GM18867 (cell line): ENCODE results near the gene CRIP2.

Experiments
- ATAC-seq: cut with Tn5 transposase; IDR thresholded peaks from one replicate; pipeline ENCODE4 v1.9.1; 2021; ENCODE audit warnings: mild to moderate bottlenecking, moderate library complexity; ENCODE audit not compliant: unreplicated experiment

CRIP2 gene

DNA sequence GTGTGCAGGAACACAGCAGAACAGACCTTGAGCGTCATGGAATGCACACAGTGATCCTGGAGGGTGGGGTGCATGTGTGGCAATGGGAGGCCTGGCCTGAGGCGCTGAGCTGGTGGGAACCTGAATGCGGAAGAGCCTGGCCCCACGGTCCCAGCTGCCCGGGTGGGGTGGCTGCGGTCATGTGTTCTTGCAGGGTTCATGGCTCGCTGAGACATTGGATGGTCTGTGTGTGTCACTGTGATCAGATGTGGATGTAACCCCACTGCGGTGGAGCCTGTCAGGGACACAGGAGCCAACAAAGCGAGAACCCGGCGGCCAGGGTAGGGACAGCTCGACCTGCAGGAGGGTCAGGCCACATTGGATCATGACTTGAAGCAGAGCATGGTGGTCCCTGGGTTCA, 31.8 kb upstream of the CRIP2 start:
- no peak for ATAC-seq

DNA sequence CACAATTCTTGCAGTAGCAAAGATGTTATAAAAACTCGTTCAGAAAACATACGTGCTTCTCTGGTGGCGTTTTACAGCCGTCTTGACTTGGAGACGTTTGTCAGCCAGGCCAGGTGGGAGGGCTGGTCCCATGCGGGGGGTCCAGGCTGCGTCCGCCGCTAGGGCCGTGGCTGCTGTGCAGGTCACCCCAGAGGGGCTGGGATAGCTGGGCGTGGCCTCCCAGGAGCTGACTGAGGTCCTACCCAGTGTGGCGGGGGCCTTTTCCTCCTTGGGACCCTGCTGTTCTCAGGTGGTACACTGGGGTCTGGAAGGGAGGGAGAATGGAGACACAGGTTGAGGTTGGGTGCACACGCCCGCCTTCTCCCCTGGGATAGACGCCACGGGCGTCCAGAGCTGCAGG, 29.8 kb upstream of the CRIP2 start:
- ATAC-seq: no peak

DNA sequence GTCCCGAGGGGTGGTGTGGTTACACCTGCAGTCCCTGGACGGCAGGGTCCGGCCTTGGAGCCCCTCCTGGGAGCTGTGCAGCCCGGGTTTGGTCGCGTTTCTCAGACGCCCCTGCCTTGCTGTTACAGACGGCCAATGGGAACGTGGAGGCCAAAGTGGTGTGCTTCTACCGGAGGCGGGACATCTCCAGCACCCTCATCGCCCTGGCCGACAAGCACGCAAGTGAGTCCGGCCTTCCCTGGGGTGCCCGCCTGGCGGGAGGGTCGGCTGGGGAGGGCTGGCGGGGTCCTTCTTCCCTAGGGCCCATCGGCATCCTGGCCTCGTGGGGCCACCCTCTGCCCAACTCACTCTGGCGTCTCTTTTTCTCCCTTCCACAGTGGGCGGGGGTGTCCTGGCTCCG, 29.3 kb upstream of the CRIP2 start:
- ATAC-seq: no peak

DNA sequence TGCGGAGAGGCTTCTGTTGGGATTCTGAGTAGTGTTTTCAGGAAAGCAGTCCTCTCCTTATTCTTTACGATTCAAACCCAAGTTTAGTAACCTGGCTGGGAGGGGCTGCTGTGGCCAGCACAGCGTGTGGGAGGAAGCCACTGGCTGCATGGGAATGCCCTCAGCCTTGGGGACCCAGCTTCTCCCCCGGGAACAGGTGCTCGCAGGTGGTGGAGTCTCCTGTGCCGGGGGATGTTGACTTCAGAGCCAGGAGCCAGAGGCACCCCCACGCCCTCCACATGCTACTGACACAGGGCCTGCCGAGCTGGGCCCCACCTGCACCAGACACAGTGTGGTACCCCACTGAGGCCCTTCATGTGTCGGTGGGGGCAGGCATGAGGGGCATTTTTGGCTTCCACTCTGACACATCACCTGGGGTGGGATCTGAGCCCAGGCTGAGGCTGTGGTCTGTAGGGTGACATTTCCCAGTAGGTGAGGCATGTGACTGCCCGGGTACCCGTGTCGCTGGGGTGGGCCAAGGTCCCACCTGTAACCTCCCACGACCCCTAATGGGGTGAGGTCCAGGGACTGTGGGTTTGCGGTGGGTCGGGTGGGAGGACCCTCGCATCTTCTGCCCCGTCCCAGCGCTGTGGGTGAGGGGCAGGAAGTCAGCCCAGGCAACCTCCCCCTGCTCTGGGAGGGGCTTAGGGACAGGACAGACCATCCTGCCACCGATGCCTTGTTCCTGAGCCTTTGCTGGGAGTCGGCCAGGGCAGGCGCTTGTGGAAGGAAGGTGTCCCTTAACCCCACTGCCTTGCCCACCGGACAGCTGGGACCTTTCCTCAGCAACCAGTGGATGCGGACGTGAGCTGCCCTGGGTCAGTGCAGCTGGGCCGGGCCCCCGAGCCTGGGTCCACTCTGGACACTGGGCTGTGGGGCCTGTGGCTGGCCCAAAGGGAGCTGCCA, 28.4 kb upstream of the CRIP2 start:
- no peak for ATAC-seq

DNA sequence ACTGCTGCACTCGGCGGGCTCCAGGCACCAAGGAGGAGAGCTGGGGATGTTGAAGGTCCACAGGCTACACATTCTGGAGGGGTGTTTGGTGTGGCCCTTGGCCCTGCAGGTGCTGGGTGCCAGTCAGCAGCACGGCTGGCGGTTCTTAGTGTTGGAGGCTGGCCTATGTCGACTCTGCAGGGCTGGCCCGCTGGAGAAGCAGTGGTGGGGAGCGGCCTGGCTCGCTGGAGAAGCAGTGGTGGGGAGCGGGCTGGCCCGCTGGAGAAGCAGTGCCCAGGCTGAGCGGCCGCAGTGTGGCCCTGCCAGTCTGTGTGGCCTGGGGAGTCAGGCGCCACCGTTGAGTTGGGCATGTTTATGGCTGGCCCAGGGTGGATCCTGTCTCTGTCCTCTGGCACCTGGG, 27.6 kb upstream of the CRIP2 start:
- no peak for ATAC-seq

DNA sequence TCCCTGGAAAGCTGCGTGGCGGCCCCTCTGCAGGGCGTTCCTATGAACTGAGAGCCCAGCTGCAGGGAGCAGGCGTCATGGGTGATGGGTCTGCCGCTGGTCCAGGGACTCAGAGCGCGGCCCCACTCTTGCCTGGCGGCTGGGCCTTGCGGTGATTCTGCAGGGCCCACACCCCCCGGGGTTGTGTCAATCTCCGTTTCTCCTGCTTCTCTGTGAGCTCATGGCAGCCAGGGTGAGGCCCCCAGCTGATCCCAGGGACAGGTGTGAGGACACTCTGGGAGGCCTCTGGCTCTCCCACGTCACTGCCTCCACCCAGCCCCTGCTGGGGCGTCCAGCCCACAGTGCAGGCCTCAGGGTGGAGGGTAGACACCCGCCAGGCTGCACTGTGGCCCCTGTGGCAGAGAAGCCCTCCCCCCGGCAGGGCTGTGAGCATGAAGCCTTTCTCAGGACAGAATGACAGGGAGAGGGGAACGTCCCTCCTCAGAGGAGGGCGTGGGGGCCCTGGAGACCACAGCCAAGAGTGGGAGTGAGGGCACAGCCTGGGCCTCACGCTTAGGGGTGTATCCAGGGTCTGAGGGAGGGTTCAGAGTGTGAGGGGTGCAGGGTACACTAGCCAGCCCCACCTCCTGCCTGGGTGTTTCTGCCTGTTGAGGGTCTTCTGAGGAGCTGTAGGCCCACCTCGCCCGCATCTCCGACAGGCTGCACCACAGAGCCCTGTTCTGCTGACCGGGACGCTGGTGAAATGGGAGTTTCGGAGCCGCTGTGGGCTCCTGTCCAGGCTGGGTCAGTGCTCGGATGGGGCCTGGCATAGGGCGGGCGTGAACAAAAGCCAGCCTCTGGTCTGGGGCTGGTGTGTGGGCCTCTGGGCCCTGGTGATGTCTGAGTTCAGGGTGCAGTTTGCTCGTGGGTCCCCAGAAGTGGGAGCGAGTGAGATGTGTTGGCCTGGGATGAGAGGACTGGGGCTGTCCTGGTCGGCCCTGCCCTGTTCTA, 26.7 kb upstream of the CRIP2 start:
- ATAC-seq: peak; percentile 11

DNA sequence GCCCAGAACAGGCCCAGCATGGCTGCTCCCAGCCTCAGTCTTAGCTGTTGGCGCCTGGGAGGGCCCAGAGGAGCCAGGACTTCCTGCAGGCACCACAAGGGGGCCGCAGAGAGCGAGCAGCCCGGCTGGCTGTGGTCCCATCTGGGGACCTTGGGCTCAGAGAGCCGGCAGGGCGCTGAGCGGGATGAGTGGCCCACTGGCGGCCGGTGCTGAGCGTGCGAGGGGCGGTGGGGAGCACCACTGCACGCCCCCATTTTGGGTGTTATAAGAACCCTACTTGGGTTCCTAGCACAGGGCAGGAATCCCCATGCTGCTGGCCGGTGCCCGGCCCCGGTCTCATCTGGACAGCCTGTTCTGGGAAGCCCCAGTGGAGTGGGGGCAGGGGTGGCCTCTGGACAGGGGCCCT, 25.9 kb upstream of the CRIP2 start:
- ATAC-seq: peak; percentile 43

DNA sequence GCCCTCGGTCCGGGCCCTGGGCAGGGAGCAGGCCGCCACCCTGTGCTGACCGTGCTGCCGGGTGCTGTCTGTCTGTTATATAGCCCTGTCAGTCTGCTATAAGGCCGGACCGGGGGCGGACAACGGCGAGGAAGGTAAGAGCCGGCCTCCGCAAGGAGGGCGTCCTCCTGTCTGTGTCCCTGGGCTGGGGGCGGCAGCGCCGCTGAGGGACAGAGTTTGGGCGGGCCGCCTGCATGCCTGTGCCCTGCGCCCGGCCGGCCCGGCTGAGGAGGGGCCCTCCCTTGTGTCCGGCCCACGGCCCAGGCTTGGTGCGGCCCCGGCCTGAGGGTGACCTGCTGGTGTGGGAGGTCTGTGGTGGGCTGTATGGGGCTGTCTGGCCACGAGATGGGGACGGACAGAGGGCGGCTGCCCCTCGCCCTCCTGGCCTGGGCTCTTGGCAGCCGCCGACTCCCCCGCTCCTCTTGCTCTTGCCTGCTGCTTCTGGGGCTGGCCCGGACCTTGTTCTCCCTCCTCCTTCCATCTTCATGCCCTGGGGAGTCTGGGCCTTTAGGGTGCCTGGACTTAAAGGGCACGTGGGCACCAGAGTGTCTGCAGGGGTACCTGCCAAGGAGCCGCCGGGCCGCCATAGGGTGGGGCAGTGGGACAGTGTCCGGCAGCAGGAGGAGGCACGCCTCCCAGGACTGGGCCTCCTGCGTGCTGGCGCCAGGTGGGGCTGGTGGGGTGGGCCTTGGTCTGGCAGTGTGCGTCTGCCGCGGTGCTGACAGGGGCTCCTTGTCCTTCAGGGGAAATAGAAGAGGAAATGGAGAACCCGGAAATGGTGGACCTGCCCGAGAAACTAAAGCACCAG, 25.1 kb upstream of the CRIP2 start:
- ATAC-seq: no peak

DNA sequence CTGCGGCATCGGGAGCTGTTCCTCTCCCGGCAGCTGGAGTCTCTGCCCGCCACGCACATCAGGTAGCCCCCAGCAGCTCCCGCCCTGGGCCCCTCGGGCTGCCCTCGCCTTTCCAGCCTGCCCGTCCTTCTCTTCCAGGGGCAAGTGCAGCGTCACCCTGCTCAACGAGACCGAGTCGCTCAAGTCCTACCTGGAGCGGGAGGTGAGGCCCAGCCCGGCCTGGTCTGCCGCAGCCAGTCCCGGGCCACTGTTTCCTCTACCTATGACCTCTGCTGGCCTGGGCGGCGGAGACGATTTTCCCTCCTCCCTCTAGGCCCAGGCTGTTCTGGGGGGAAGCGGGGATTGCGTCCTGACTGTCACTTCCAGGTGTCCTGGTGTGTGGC, 24.5 kb upstream of the CRIP2 start:
- ATAC-seq: no peak

DNA sequence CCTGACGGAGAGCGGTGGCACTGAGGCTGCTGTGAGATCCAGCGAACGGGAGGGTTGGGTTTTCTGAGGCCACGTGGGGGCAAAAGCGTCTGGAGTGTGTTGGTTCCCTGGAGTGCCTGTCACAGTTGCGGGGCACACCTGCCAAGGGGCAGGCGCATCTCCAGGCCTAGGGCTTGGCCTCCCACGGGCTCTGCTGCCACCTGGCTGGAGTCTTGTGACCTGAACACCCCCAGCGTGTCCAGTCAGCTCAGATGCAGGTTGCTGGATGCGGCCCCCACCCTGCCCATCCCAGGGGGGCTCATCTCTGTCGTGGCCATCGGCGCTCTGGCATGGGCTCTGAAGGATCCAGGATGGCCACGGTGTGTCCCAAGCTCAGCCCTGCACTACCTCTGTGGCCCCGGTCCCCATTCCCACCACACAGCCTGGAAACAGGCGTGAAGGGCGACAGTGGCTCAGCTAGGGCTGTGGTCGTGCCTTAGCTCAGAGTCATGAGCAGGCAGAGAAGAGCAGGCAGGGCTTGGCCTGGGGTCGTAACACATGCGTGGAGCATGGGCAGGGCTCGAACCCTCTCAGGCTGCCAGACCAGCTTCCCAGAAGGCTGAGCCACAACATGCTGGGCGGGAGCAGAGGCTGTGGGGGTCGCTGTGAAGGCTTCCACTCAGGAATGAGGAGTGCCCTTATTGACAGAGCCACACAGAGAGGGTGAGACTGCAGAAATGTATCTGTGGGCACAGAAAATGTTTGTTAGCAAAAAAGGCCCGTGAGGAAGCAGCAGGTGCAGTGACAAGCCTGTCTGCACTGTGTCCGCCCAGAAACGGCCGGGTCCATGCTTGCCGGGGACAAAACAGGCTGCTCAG, 23.5 kb upstream of the CRIP2 start:
- ATAC-seq: no peak

DNA sequence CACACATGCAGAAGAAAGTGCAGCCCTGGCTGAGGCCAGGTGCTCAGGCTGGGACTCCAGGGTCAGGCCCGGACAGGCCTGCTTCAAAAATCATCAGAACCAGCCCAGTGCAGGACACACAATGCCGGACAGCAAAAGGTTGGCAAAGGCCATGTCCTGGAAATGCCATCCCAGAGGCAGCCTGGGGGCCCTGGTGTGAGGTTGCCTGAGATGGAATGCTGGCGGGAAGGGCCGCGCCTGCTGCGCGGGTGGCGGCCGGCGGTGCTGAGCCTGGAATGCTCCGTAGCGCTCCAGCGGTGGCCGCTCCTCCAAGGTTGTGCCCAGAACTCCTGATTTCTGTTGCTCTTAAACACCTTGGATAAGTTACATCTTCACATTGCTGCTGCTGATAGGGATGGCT, 21.7 kb upstream of the CRIP2 start:
- ATAC-seq: no peak

DNA sequence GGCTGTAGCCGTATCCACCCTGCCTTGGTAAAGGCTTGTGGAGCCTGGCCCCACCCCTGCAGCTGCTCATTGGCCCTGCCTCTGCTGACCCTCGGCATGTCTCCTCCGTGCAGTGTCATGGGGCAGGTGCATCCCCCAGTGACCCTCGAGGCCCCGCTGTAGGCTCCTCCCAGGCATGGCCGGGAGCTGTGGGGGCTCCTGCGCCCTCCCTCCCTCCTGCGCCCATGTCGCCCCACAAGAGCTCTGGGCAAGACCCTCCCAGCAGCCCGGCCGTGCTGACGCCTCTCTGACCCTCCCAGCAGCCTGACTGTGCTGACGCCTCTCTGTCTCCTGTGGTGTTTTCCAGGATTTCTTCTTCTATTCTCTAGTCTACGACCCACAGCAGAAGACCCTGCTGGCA, 20.8 kb upstream of the CRIP2 start:
- no peak for ATAC-seq

DNA sequence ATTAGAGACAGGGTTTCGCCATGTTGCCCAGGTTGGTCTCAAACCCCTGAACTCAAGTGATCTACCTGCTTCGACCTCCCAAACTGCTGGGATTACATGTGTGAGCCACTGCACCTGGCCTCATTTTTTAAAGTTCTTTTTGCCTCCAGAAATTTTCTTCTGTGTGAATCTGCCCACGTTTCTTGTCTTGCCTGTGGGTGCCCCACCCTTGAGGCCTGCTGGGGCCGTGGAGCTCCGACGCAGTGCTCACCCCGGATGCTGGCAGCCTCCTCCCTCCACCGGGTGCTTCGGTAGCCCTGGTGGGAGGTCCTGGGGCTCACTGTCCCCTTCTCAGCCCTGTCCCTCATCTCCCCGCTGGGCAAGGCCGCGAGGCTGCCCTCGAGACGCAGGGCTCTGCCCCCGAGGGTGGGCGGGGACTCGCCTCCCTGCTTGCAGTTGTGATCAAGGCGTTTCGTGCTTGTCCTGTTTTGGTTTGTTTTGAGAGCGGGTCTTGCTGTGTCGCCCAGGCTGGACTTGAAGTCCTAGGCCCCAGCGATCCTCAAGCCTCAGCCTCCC, 19.5 kb upstream of the CRIP2 start:
- ATAC-seq: no peak

DNA sequence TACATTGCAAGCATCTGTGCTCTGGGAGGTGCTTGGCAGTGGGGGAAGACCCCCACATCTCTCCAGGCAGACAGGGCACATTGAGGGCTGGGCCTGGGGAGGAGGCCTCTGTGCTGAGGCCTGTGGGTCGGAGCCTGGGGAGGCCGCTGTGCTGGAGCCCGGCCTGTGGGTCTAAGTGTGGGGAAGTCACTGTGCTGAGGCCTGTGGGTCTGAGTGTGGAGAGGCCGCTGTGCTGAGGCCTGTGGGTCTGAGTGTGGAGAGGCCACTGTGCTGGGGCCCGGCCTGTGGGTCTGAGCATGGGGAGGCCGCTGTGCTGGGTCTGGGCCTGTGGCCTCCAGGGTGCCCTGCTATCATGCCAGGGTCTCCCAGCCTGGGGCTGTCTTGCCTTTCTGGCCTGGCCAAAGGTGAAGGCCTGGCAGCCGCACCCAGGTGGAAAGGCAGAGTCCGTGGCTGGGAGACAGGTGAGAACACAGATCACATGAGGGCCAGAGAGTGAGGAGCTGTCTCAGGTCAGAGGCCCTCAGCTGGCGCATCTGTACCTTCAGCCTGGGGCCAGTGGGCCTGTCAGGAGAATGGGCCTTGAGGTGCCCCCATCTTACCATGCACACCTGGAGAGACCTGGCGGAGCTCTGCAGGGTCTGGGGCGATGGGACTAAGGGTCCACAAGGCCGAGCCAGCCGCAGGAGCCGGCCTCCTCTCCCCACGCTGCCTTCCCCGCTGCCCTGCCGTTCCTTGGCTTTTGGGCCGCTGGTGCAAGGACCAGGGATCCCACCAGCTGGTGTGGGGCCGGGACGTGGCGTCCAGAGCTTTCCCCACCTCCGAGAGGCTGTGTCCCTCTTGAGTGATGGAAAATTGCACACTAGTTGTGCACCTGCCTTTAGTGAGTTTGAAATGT, 18.6 kb upstream of the CRIP2 start:
- no peak for ATAC-seq

DNA sequence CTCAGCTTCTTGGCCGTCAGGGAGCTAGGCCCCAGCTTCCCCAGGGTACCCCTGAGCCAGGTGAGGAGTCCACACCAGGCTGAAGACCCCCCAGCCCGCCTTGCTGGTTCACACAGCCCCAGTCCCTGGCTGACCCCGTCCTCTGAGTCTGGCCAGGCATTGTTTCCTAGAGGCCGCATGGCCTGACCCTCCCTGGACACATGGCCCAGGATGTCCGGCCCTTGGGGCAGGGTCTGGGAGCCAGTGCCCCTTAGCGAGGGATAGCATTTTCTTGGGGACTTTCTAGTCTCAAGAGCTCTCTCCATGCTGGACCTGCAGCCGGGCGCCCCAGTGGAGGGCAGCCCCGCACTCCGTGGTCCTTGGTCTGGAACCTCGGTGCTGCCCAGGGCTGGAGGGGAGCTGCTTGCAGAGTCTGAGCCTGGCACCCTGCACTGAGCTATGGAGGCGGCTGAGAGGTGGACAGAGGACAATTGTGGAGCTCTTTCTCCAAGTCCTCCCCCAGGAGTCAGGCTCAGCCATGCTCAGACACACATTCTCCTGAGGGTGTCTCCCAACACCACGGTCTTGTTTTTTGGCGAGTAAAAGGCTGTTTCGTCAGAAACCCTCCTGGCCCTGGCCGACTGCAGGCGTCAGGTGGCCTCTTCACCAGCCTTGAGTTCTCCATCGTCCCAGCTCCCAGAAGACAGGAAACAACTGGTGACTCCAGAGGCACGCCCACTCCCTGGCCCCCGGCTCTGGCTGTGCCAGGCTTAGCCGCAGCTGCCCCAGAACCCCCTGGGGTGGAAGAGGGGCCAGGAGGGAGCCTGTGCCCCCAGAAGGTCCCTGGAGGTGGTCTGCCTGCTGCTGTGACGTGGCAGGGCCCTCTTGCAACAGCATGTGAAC, 17.6 kb upstream of the CRIP2 start:
- no peak for ATAC-seq

DNA sequence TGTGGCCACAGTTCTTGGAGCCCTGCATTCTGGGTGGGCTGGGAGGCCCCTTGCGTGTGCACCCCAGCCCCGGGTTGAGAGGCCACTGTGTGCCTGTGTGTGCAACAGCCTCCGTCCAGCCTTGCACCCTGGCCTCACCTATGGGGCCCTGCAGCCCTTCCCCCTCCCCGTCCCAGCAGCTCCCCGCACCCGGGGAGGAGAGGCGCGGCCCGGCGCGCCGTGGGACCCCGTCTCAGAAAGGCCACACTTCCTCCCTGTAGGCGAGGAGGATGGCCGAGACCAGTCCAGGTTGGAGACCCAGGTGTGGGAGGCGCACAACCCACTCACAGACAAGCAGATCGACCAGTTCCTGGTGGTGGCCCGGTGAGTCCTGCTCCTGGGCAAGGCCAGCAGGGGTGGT, 16.6 kb upstream of the CRIP2 start:
- ATAC-seq: no peak

DNA sequence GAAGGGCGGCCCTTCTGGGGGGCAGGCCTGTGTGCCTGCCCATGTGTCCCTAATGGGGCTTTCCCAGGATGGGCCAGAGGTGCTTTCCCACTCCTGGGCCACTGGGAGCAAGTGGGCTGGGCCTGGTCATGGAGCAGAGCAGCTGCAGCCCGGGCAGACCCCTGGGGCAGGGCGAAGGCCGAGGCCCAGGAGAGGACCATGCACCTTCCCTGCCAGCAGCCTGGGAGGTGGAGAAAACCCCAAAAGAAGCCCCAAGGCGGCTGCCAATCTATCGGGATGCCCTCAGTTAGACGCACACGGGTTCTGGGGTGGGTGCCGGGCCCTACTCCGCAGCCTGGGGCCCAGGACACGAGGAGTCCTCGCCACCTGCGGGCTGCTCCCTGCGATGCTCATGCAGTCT, 16.1 kb upstream of the CRIP2 start:
- no peak for ATAC-seq

DNA sequence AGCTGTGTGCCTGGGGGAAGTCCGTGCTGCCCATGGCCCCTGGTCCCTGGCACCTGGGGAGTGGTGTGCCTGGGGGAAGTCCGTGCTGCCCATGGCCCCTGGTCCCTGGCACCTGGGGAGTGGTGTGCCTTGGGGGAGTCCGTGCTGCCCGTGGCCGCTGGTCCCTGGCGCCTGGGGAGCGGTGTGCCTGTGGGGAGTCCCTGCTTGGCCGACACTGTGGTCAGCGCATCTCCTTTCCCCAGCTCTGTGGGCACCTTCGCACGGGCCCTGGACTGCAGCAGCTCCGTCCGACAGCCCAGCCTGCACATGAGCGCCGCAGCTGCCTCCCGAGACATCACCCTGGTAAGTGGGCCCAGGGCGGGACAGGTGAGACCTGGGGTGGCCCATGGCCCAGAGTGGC, 14.5 kb upstream of the CRIP2 start:
- no peak for ATAC-seq
